WTC11 (cell line): ENCODE data around the gene MIPOL1.

Experiments used
- NR3C1 ChIP-seq: sonication (generic); formaldehyde crosslinking; conservative IDR thresholded peaks from 2 replicates; pipeline ENCODE4 v1.8.1; 2023; ENCODE audit warnings: low read depth, mild to moderate bottlenecking, missing genetic modification reagents
- TF ChIP-seq, protein P1 (sequence below): fragments of 200-600 bp; IDR thresholded peaks from 2 replicates; pipeline ENCODE4 v1.8.0; 2022; ENCODE audit warnings: antibody characterized with exemption
- TF ChIP-seq, protein P2 (sequence below): sonication (generic); formaldehyde crosslinking; conservative IDR thresholded peaks from 2 replicates; pipeline ENCODE4 v1.8.1; 2022; ENCODE audit warnings: mild to moderate bottlenecking, missing genetic modification reagents
- TF ChIP-seq, protein P3 (sequence below): sonication (generic); formaldehyde crosslinking; IDR thresholded peaks from 2 replicates; pipeline ENCODE4 v1.8.1; 2023; ENCODE audit warnings: mild to moderate bottlenecking, missing genetic modification reagents

DNA sequence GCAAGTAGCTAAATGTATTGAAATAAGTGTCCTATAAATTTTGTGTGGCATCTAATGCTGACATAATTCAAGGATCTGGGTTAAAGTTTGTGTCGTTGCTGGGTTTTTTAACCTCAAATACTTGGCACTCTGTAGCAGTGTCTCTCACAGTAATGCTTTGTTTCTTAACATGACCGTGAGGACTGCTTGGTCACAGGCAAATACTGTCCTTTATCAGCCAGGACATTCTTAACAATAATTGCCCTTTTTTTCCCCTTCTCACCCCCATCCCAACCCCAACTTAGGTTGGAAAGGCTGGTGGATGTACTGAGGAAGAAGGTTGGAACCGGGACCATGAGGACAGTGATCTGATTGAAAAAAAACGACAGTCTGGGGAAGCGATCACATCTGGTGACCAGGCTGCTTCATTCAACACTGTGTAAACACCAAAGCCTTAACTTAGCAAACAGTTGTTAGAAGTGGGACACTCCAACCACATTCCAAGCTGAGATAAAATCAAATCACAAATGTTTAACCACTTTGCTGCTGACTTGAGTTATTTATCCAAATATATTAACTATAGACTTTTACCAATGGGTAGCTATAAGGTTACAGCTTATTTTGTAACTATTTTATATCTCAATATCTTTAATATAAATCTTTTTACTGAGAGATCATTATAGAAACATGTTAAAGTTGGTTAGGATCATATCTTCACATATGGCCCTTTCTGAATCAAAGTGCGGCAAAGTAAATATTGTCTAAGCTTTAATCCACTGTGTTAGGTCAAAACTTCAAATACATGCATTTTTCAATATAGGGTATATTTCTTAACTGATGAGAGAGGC, 349.1 kb downstream of the MIPOL1 start:
- TF ChIP-seq, protein P1, sequence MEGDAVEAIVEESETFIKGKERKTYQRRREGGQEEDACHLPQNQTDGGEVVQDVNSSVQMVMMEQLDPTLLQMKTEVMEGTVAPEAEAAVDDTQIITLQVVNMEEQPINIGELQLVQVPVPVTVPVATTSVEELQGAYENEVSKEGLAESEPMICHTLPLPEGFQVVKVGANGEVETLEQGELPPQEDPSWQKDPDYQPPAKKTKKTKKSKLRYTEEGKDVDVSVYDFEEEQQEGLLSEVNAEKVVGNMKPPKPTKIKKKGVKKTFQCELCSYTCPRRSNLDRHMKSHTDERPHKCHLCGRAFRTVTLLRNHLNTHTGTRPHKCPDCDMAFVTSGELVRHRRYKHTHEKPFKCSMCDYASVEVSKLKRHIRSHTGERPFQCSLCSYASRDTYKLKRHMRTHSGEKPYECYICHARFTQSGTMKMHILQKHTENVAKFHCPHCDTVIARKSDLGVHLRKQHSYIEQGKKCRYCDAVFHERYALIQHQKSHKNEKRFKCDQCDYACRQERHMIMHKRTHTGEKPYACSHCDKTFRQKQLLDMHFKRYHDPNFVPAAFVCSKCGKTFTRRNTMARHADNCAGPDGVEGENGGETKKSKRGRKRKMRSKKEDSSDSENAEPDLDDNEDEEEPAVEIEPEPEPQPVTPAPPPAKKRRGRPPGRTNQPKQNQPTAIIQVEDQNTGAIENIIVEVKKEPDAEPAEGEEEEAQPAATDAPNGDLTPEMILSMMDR, result no peak
- TF ChIP-seq NR3C1 (CRISPR knock-in tag), result no peak
- TF ChIP-seq, protein P2, sequence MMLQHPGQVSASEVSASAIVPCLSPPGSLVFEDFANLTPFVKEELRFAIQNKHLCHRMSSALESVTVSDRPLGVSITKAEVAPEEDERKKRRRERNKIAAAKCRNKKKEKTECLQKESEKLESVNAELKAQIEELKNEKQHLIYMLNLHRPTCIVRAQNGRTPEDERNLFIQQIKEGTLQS, result no peak
- TF ChIP-seq, protein P3, sequence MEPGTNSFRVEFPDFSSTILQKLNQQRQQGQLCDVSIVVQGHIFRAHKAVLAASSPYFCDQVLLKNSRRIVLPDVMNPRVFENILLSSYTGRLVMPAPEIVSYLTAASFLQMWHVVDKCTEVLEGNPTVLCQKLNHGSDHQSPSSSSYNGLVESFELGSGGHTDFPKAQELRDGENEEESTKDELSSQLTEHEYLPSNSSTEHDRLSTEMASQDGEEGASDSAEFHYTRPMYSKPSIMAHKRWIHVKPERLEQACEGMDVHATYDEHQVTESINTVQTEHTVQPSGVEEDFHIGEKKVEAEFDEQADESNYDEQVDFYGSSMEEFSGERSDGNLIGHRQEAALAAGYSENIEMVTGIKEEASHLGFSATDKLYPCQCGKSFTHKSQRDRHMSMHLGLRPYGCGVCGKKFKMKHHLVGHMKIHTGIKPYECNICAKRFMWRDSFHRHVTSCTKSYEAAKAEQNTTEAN (CRISPR knock-in tag), result no peak
